H1 (cell line): ENCODE measurements around the gene BBS2. TPM values are rescaled to one million over a fixed set of nuclear protein-coding genes. Genes with fewer than 3 reads are reported as not detected.

Source experiments
- CTCF ChIA-PET: fragments of 300-600 bp; sonication (Branson Sonifier 250); formaldehyde crosslinking; loops from one replicate; lab custom pipeline; 2021; ENCODE audit not compliant: partially characterized antibody; lab: Charles Lee
- POLR2A ChIA-PET: fragments of 300-600 bp; sonication (Branson Sonifier 250); formaldehyde crosslinking; loops from one replicate; lab custom pipeline; 2021; ENCODE audit warnings: inconsistent platforms; ENCODE audit not compliant: partially characterized antibody; lab: Charles Lee
- DNase-seq, 2 experiments: peaks; one replicate each; pipeline versions ENCODE4 v3.0.0 to v3.0.0-alpha.2; 2010 to 2022; ENCODE audit warnings: low spot score in 2 of 2, low read depth in 1 of 2, mixed read lengths in 1 of 2
- FAIRE-seq: peaks from 2 replicates; lab custom pipeline; 2011; peaks lifted over from hg19 to GRCh38; lab: Jason Lieb, UNC
- H2AFZ ChIP-seq: 2 replicates; pipeline ENCODE4 v1.8.1; 2012; ENCODE audit warnings: low read length, inconsistent platforms
- H2AK5ac ChIP-seq: 2 replicates; pipeline ENCODE4 v1.6.1; 2013; ENCODE audit warnings: low read depth, low read length
- H2BK120ac ChIP-seq: replicated peaks from 2 replicates; pipeline ENCODE3; 2013; ENCODE audit warnings: low read depth, low read length, inconsistent platforms
- H2BK12ac ChIP-seq: 2 replicates; pipeline ENCODE4 v1.6.1; 2013; ENCODE audit warnings: low read depth, low read length
- H2BK15ac ChIP-seq: 2 replicates; pipeline ENCODE4 v1.6.1; 2013; ENCODE audit warnings: low read length
- H2BK20ac ChIP-seq: 2 replicates; pipeline ENCODE4 v1.6.1; 2013; ENCODE audit warnings: low read length
- H2BK5ac ChIP-seq: 2 replicates; pipeline ENCODE4 v1.6.1; 2013; ENCODE audit warnings: low read depth, low read length
- H3K14ac ChIP-seq: 2 replicates; pipeline ENCODE4 v1.6.1; 2013; ENCODE audit warnings: inconsistent platforms; ENCODE audit not compliant: insufficient read length
- H3K18ac ChIP-seq: 2 replicates; pipeline ENCODE4 v1.6.1; 2013; ENCODE audit warnings: low read length; ENCODE audit errors: extremely low read depth
- H3K23ac ChIP-seq: 2 replicates; pipeline ENCODE4 v1.6.1; 2013; ENCODE audit warnings: inconsistent platforms; ENCODE audit not compliant: insufficient read length
- H3K23me2 ChIP-seq: 2 replicates; pipeline ENCODE4 v1.6.1; 2013; ENCODE audit warnings: low read depth, low read length
- H3K27ac ChIP-seq: 2 replicates; pipeline ENCODE4 v1.6.1; 2011; ENCODE audit warnings: low read depth, low read length, inconsistent platforms
- H3K27me3 ChIP-seq, 4 experiments: replicated peaks in 1 of 4; 1 replicate in 1 of 4; 2 replicates in 3 of 4; pipeline versions ENCODE4 v1.6.1 to v1.8.1; 2011 to 2013; ENCODE audit warnings: low read length in 3 of 4, mild to moderate bottlenecking in 3 of 4, inconsistent platforms in 2 of 4, mixed read lengths in 2 of 4, moderate library complexity in 1 of 4; ENCODE audit not compliant: control insufficient read depth in 3 of 4, insufficient read depth in 3 of 4; ENCODE audit errors: extremely low read depth in 1 of 4
- H3K36me3 ChIP-seq, 4 experiments: 2 replicates each; pipeline versions ENCODE4 v1.6.1 to v1.8.1; 2011 to 2013; ENCODE audit warnings: mild to moderate bottlenecking in 4 of 4, low read length in 3 of 4, moderate library complexity in 2 of 4, control low read depth in 1 of 4, inconsistent platforms in 1 of 4; ENCODE audit not compliant: insufficient read depth in 4 of 4, control insufficient read depth in 2 of 4
- H3K4ac ChIP-seq: replicated peaks from 2 replicates; pipeline ENCODE3; 2013; ENCODE audit warnings: low read length, low read depth, mixed read lengths, inconsistent platforms; ENCODE audit not compliant: insufficient read length
- H3K4me1 ChIP-seq, 4 experiments: replicated peaks in 1 of 4; 1 replicate in 1 of 4; 2 replicates in 3 of 4; pipeline versions ENCODE4 v1.6.1 to v1.8.1; 2011 to 2013; ENCODE audit warnings: low read length in 3 of 4, inconsistent platforms in 2 of 4, mixed read lengths in 1 of 4; ENCODE audit not compliant: insufficient read depth in 4 of 4, control insufficient read depth in 3 of 4
- H3K4me2 ChIP-seq, 2 experiments: 2 replicates each; pipeline versions ENCODE4 v1.6.1 to v1.8.1; 2011 to 2013; ENCODE audit warnings: low read depth in 2 of 2, low read length in 2 of 2, control low read depth in 1 of 2, inconsistent platforms in 1 of 2, mild to moderate bottlenecking in 1 of 2; ENCODE audit not compliant: insufficient read depth in 1 of 2
- H3K4me3 ChIP-seq, 4 experiments: fragments of 200-600, 300-600 bp in 1 of 4; sonication (generic), shearing (Covaris generic), sonication (Bioruptor Twin) in 1 of 4; 2 replicates each; pipeline versions ENCODE4 v1.5.1 to v1.8.1; 2011 to 2016; ENCODE audit warnings: low read length in 4 of 4, low read depth in 3 of 4, control low read depth in 2 of 4, inconsistent platforms in 2 of 4, mild to moderate bottlenecking in 2 of 4, mixed read lengths in 1 of 4, moderate library complexity in 1 of 4; ENCODE audit not compliant: insufficient read depth in 2 of 4; ENCODE audit errors: extremely low read depth in 1 of 4
- H3K56ac ChIP-seq: replicated peaks from 2 replicates; pipeline ENCODE3; 2013; ENCODE audit warnings: low read depth, mild to moderate bottlenecking, mixed read lengths, low read length, inconsistent platforms; ENCODE audit not compliant: insufficient read length
- H3K79me1 ChIP-seq: 2 replicates; pipeline ENCODE4 v1.6.1; 2013; ENCODE audit warnings: low read depth, low read length, control low read depth
- H3K79me2 ChIP-seq, 2 experiments: 2 replicates each; pipeline versions ENCODE4 v1.6.1 to v1.8.1; 2012 to 2013; ENCODE audit warnings: low read length in 2 of 2, mild to moderate bottlenecking in 2 of 2, inconsistent platforms in 1 of 2; ENCODE audit not compliant: insufficient read depth in 2 of 2, control insufficient read depth in 1 of 2
- H3K9ac ChIP-seq, 4 experiments: replicated peaks in 1 of 4; 1 replicate in 1 of 4; 2 replicates in 3 of 4; pipeline versions ENCODE4 v1.6.1 to v1.8.1; 2011 to 2013; ENCODE audit warnings: low read depth in 3 of 4, low read length in 3 of 4, control low read depth in 2 of 4, mild to moderate bottlenecking in 2 of 4, moderate library complexity in 2 of 4, inconsistent platforms in 1 of 4; ENCODE audit errors: extremely low read depth in 1 of 4
- H3K9me3 ChIP-seq, 2 experiments: 2 replicates each; pipeline versions ENCODE4 v1.6.1 to v1.8.1; 2012 to 2013; ENCODE audit warnings: mild to moderate bottlenecking in 2 of 2, moderate library complexity in 2 of 2, control low read depth in 1 of 2, inconsistent platforms in 1 of 2, low read depth in 1 of 2, low read length in 1 of 2, mixed read lengths in 1 of 2; ENCODE audit not compliant: insufficient read depth in 2 of 2
- H4K20me1 ChIP-seq, 2 experiments: replicated peaks in 1 of 2; 2 replicates each; pipeline versions ENCODE3 to v1.8.1; 2011 to 2013; ENCODE audit warnings: inconsistent platforms in 2 of 2, low read length in 2 of 2, mild to moderate bottlenecking in 1 of 2; ENCODE audit not compliant: insufficient read depth in 2 of 2, control insufficient read depth in 1 of 2
- H4K5ac ChIP-seq: 2 replicates; pipeline ENCODE4 v1.6.1; 2013; ENCODE audit warnings: low read length, low read depth, mixed read lengths, inconsistent platforms; ENCODE audit not compliant: insufficient read length
- H4K8ac ChIP-seq: 2 replicates; pipeline ENCODE4 v1.8.0; 2013; ENCODE audit warnings: mild to moderate bottlenecking, moderate library complexity, low read length, inconsistent platforms; ENCODE audit not compliant: insufficient read depth; ENCODE audit errors: extremely low read depth
- H4K91ac ChIP-seq: replicated peaks from 2 replicates; pipeline ENCODE3; 2013; ENCODE audit warnings: low read length, mixed read lengths, inconsistent platforms; ENCODE audit not compliant: insufficient read length
- ATF3 ChIP-seq: IDR thresholded peaks from 2 replicates; pipeline ENCODE4 v1.6.1; 2011; ENCODE audit warnings: low read depth, mild to moderate bottlenecking, low read length; ENCODE audit not compliant: insufficient read depth
- CHD1 ChIP-seq: IDR thresholded peaks from 2 replicates; pipeline ENCODE4 v1.6.1; 2012; ENCODE audit warnings: low read depth, low read length, improper control_type of control experiment
- EP300 ChIP-seq, 2 experiments: IDR thresholded peaks; 1 replicate in 1 of 2; 2 replicates in 1 of 2; pipeline ENCODE4 v1.6.1; 2011 to 2012; ENCODE audit warnings: low read depth in 2 of 2, low read length in 2 of 2, mild to moderate bottlenecking in 2 of 2, borderline replicate concordance in 1 of 2, inconsistent platforms in 1 of 2, moderate library complexity in 1 of 2
- KDM1A ChIP-seq: fragments of 200-600, 300-600 bp; sonication (generic); IDR thresholded peaks from 2 replicates; pipeline ENCODE4 v1.7.1; 2016; ENCODE audit warnings: mild to moderate bottlenecking, low read length, borderline replicate concordance
- POU5F1 ChIP-seq: IDR thresholded peaks from 2 replicates; pipeline ENCODE4 v1.6.1; 2011; ENCODE audit warnings: low read depth, mild to moderate bottlenecking, low read length, moderate library complexity
- RNF2 ChIP-seq: fragments of 200-900, 300-1000 bp; sonication (generic); IDR thresholded peaks from 2 replicates; pipeline ENCODE4 v1.7.1; 2016; ENCODE audit warnings: borderline replicate concordance, low read depth, mild to moderate bottlenecking, antibody characterized with exemption, low read length; ENCODE audit not compliant: poor library complexity, severe bottlenecking; ENCODE audit errors: missing control alignments
- RXRA ChIP-seq: IDR thresholded peaks from 2 replicates; pipeline ENCODE4 v1.6.1; 2011; ENCODE audit warnings: low read depth, mild to moderate bottlenecking, low read length, moderate library complexity; ENCODE audit not compliant: insufficient read depth
- WGBS, 2 experiments: shearing (Covaris generic) in 1 of 2; methylation state at CpG; one replicate each; pipeline versions ENCODE4 v1.1.6 to v1.1.7; 2013 to 2015; ENCODE audit warnings: low lambda C conversion rate in 2 of 2, mixed read lengths in 2 of 2, inconsistent platforms in 1 of 2, low coverage in 1 of 2, missing lambda C conversion rate in 1 of 2; ENCODE audit not compliant: insufficient replicate concordance in 2 of 2, insufficient coverage in 1 of 2, insufficient read length in 1 of 2; ENCODE audit errors: extremely low coverage in 1 of 2, missing lambda C conversion rate in 1 of 2; 5-methylcytosine and 5-hydroxymethylcytosine counted together
- polyA plus RNA-seq, 7 experiments: library from polyadenylated mRNA; depleted of rRNA in 3 of 7; stranded (reverse) in 5 of 7; unstranded in 2 of 7; fragments of >200 nt in 5 of 7; fragments of 200-250 nt in 2 of 7; gene quantifications; 1 replicate in 5 of 7; 2 replicates in 1 of 7; 4 replicates in 1 of 7; pipeline versions ENCODE4 v1.2.1 to v1.2.3, GENCODE V29; 2011 to 2013; ENCODE audit warnings: missing spikeins in 2 of 7, mixed read lengths in 2 of 7
- total RNA-seq: library from RNA; stranded (reverse); fragmentation: NEBNext Ultra II Directional; extraction: Animal tissue kit (Norgen Biotek cat#: 25700); gene quantifications from 2 replicates; pipeline ENCODE4 v1.2.1, GENCODE V29; 2021

Gene BBS2
- total and polyA plus RNA-seq, 2 of the 8 experiments (the other 6 are each of a cell fraction or from before 2014, with no cell fraction given): 12.3 to 15.1 TPM

GRCh38 chr16:56460101-56460500 lies 59.7 kb downstream of the BBS2 start:
- Histone ChIP-seq H3K36me3 (peaks cover 8 to 69% (median 43%) of the 10 kb centered on the region in 4 experiments), H3K4me2 (no peak overlapping the region), H2BK20ac (no peak overlapping the region), H2BK12ac (no peak overlapping the region), H3K23me2 (no peaks in the 10 kb centered on the region), H2BK120ac (no peak overlapping the region), H4K8ac (no peak overlapping the region), H3K79me1 (no peaks in the 10 kb centered on the region), H3K4me3 (no peak overlapping the region), H3K14ac (no peak overlapping the region), H4K5ac (no peak overlapping the region), H3K4me1 (no peaks in the 10 kb centered on the region), H3K56ac (no peak overlapping the region), H3K27ac (no peak overlapping the region), H3K23ac (no peak overlapping the region), H4K20me1 (no peaks in the 10 kb centered on the region), H3K4ac (no peak overlapping the region), H2BK15ac (no peak overlapping the region), H2AFZ (no peak overlapping the region), H3K79me2 (no peaks in the 10 kb centered on the region), H2BK5ac (no peak overlapping the region), H3K9ac (no peak overlapping the region), H2AK5ac (no peak overlapping the region), H4K91ac (no peak overlapping the region), H3K9me3 (no peaks in the 10 kb centered on the region), H3K27me3 (no peaks in the 10 kb centered on the region), H3K18ac (no peak overlapping the region)
- ChIA-PET POLR2A (no interaction called here), CTCF (no interaction called here)
- FAIRE-seq (no peak), DNase-seq (no peak)
- TF ChIP-seq CHD1 (no peak), ATF3 (no peak), KDM1A (no peak), EP300 (IDR thresholded peaks at IDR 0.05; ENCODE audit: borderline replicate concordance in 1 of 2, low read depth in 2 of 2, low read length in 2 of 2) (no peak), RXRA (no peak), RNF2 (no peak), POU5F1 (no peak)
- 91% methylated on average over 2 of the region's 2 CpGs; no CpG with 5 or more reads in 1 of the 2 experiments for WGBS, 2 experiments
